GM12874 (cell line): ENCODE data around the gene KIAA2012.

Experiments
- TF ChIP-seq, protein P1 (sequence below): IDR thresholded peaks from 2 replicates; pipeline ENCODE4 v1.5.1; 2011; ENCODE audit warnings: low read depth, mild to moderate bottlenecking, control low read depth, low read length, moderate library complexity; ENCODE audit not compliant: insufficient read depth

Gene KIAA2012

DNA sequence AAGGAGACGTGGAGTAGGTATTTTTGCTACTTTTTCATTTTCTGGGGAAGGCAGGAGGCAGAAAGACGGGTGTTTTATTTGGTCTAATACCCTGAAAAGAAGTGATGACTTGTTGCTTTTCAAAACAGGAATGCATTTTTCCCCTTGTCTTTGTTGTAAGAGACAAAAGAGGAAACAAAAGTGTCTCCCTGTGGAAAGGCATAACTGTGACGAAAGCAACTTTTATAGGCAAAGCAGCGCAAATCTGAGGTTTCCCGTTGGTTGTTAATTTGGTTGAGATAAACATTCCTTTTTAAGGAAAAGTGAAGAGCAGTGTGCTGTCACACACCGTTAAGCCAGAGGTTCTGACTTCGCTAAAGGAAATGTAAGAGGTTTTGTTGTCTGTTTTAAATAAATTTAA is 36.0 kb upstream of the KIAA2012 start:
- TF ChIP-seq, protein P1, sequence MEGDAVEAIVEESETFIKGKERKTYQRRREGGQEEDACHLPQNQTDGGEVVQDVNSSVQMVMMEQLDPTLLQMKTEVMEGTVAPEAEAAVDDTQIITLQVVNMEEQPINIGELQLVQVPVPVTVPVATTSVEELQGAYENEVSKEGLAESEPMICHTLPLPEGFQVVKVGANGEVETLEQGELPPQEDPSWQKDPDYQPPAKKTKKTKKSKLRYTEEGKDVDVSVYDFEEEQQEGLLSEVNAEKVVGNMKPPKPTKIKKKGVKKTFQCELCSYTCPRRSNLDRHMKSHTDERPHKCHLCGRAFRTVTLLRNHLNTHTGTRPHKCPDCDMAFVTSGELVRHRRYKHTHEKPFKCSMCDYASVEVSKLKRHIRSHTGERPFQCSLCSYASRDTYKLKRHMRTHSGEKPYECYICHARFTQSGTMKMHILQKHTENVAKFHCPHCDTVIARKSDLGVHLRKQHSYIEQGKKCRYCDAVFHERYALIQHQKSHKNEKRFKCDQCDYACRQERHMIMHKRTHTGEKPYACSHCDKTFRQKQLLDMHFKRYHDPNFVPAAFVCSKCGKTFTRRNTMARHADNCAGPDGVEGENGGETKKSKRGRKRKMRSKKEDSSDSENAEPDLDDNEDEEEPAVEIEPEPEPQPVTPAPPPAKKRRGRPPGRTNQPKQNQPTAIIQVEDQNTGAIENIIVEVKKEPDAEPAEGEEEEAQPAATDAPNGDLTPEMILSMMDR: no peak

DNA sequence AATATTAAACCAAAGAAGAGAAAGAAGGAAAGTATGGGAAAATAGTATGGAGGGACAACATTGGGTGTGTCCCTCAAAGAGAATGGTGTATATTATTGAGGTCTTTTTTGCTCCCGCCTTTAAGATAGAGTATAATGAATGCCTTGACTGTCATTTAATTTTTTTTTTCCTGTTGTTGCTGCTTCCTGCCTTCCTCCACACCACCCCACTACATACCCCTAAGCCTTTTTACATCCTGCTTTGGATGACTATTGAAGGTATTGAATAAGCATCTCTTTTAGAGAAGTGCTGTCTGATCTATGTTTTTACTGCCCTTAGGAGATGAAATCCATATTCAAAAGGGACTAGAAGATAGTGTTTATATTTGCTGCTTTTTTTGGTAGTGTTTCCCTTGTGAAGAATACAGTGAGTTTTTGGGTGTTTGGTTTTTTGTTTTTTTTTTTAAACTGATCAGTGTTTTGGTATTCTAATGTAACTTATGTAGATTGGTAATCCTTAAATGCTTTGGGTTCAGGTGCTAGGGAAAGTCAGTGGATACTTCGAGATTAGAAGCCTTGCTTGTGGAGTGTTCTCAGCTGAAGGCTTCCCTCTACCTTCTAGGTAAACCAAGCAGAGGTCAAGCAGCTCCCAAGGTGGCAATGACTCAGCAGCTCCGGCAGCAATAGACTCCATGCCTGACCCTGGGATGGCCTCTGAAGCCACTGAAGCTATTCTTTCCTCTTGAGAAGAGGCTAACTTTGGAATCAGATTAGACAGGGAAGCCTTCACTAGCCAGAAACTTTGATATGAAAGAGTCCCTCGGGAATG is 34.4 kb upstream of the KIAA2012 start:
- TF ChIP-seq, protein P1: no peak

DNA sequence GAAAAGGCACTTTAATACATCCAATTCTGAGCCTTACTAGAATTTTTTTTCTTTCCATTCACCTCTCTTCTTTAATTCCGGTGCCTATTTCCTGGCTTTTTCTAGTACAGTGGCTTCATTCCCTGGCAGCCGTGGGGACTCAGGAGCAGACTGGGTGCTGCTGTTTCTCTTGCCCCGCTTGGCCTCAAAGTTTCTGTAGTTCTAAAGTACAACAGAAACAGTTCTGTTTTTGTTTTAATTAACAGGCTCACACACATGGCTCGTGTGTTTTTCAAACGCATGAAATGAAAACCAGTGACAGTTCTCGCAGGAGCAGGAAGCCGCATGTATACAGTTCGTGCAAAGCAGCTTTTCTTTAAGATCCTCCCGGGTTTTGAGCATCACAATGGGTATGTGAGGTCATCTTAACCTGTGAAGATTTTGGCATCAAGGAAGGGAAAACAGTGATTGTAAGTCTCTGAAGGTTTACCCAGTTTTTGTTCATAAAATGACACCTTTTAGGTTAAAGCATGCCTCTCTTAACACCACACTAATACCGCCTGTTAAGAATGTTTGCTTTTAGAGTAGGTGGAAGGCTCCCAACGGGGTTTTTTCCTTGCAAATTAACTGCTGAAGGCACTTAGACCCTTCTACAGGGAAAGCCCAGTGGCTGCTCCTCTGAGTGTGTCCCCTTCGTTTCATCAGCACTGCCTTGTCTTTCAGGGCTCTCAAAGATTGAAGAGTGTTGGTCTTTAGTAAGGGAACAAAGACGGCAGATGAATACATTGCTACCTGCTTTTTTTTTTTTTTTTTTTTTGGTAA is 33.6 kb upstream of the KIAA2012 start:
- TF ChIP-seq, protein P1: no peak

DNA sequence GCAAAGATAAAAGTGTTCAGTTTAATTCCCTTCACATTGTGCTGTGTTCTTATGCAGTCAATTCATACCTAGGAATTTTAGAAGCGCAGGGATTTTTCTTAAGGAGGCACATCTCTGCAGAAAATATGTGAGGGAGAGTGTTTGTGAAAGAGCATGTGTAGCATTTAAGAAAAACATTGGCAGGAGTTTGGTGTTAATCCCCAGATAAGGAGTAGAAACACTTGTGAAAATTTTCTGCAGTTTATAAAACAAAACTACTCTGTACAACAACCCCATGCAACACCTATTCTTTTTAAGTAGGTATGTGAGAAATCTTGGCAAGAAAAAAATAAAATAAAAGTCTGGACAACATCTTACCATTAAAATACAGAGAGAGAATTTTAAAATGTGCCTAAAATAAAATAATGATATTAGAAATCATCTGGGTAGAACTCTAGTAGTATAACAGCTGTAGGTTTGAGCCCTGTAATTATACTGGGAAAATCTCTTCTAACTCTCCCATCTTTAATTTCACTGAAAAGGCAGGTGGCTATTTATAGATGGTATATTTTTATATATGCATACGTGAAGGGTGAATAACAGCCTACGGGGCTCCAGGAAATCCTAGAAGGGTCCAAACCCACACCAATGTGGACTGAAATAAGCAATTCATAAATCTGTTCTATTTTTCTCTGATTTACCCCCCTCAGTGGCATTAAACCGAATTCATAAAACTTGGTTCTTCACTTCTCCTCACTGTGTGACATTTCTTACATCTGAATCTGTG is 32.8 kb upstream of the KIAA2012 start:
- TF ChIP-seq, protein P1: no peak

DNA sequence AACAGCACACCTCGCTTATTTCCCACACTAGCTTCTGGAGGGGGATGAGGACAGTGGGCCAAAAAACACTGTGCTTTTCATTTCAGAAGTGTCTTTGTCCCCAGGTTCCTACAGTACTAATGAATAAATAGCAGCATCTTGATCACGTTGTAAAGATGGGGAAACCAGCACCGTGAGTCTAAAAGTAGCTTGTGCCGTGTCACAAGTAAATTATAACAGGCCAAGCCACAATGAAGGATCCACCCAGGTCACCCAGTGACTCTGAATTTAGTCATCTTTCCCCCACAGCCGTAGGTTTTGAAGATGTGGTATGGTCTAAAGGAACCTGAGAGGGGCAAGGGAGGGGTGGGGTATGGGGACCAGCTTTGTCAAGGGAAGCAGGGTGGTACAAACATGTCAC is 30.6 kb upstream of the KIAA2012 start:
- TF ChIP-seq, protein P1: no peak

DNA sequence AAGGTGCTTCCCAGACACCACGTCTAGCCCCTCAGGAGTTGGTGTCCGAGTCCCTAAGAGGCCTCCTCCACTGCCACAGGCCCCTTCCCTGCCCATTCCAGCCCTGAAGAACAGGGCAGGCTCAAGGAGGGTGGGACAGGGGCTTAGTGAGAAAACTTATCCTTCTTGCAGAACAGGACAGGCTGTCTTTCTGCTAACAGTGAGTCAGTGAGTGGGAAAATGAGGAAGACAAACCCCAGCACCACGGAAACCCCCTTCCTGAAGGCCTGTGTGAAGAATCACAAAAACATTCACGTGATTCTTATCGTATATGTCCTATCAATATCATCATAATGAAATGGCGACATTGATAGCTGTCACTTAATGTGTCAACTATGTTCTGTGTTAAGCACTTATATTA is 29.6 kb upstream of the KIAA2012 start:
- TF ChIP-seq, protein P1: no peak

DNA sequence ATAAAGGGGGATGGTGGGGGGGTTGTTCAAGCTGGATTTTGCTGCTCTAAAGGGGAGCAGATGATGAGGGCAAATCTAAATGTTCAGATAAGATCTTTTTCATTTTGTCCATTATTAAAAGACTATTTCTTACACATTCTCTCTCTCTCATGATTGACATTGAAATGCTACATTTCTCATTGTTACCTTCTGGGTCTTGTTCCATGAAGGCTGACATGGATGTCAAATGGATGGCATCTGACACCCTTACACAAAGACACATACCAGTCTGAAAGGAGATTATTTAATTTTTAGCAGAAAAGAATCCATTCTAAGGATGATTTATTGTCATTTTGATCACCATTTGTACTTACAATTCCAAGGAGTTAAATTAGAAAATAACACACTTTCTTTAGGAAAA is 28.3 kb upstream of the KIAA2012 start:
- TF ChIP-seq, protein P1: no peak
